GM08714 (cell line): Measurements from ENCODE around the gene CPM.

Experiments used
- H3K4me3 ChIP-seq: fragments of 200-500 bp; sonication (Bioruptor generic); 2 replicates; pipeline ENCODE4 v1.5.1; 2014; ENCODE audit warnings: mild to moderate bottlenecking, low read length, inconsistent platforms
- ZNF274 ChIP-seq: IDR thresholded peaks from 2 replicates; pipeline ENCODE4 v1.6.1; 2012; ENCODE audit warnings: mild to moderate bottlenecking, low read depth, low read length

The CPM gene

GRCh38 chr12:68885381-68885780 lies 47.6 kb downstream of the CPM start:
- TF ChIP-seq ZNF274 = no peak
- no peak overlapping the region for H3K4me3 ChIP-seq

DNA sequence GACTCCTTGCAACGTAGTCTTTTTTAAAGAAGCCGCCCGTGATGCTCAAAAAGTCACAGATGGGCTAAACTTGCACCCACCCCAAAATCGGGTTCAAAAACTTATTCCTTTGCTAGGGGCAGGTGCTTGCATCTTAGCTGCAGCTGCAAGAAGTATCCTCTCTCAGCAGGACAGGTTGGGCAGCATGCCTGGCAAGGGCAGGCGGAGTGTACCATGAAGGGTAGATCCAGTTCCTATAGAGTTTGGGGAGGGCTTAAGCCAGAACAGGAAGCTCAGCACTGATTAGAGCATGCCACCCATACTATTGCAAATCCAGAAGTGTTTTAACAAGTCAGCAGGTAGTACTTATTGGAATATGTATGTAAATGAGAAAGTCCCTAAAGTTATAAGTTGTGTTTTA lies 48.7 kb downstream of the CPM start:
- no peak for TF ChIP-seq ZNF274
- H3K4me3 ChIP-seq = no peak overlapping the region

GRCh38 chr12:68883151-68883550 lies 49.8 kb downstream of the CPM start:
- no peak for TF ChIP-seq ZNF274
- H3K4me3 ChIP-seq = no peak overlapping the region

DNA sequence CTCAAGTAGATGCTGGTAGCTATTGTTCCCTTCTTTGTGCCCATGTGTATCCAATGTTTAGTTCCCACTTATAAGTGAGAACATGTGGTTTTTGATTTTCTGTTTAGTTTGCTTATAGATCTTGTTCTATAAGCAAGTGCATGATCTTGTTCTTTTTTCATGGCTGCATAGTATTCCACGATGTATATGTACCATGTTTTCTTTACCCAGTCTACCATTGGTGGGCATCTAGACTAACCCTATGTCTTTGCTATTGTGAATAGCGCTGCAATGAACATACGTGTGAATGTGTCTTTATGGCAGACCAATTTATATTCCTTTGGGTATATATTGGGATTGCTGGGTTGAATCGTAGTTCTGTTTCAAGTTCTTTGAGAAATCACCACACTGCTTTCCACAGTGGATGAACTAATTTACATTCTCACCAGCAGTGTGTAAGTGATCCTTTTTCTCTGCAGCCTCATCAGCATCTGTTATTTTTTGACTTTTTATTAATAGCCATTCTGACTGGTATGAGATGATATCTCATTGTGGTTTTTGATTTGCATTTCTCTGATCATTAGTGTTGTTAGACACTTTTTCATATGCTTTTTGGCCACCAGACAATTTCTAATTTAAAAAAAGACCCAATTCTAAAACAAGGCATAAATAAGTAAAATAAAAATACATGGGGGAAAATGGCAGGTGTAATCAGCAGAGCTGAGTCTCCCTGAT lies 50.6 kb downstream of the CPM start:
- H3K4me3 ChIP-seq = no peak overlapping the region
- TF ChIP-seq ZNF274 = no peak

DNA sequence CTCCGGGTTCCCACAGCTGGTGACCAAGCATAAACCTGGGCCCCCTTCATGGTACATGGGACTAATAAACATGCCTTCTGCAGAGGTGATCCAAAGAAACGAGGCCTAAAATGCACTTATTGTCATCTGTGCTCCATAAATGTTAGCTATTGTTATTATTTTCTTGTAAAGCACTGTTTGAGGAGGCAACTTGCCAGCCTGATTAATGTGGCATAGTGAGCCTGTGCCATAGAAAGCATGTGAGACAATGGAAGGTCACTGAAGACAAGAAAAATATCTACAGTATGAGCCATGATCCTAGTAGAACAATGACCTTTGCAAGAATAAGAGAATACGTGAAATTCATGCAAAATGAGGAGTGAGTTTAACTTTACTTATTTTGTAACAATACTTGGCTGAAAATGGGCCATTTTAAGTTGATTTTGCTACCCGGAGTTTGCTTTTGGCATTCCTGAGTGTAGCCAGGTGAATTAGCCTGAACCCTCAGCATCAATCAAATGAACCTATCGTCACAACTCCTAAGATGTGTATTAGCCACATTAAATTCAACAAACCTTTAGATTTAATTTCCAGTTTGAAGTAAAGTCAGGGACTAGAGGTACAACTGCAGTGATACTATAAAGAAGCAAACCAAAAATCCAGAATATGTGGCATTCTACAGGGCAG lies 52.2 kb downstream of the CPM start:
- no peak for TF ChIP-seq ZNF274
- H3K4me3 ChIP-seq = no peak overlapping the region

GRCh38 chr12:68878846-68879245 lies 54.1 kb downstream of the CPM start:
- TF ChIP-seq ZNF274 = no peak
- no peak overlapping the region for H3K4me3 ChIP-seq

GRCh38 chr12:68878283-68878682 lies 54.7 kb downstream of the CPM start:
- no peak for TF ChIP-seq ZNF274
- no peak overlapping the region for H3K4me3 ChIP-seq

DNA sequence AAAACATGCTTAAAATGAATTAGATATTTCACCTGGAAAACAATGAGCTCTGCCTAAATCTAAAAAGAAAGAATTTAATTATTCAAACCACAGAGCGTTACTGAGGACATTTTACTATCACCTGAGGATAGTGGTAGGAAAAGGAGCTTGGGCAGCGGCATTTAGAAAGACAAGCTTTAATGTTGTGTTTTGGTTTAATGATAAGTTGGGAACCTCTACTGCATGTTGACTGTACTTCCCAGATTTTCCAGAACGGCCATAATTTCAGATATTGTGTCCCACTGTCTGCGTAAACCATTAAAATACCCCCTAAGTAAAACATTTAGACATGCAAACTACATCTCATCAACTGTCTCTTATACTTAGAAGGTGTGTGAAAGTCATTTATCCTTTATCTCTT lies 55.4 kb downstream of the CPM start:
- no peak overlapping the region for H3K4me3 ChIP-seq
- no peak for TF ChIP-seq ZNF274

- no peak for TF ChIP-seq ZNF274
- no peak overlapping the region for H3K4me3 ChIP-seq
These were observed 56.5 kb downstream of the CPM start for GRCh38 chr12:68876461-68876860.

DNA sequence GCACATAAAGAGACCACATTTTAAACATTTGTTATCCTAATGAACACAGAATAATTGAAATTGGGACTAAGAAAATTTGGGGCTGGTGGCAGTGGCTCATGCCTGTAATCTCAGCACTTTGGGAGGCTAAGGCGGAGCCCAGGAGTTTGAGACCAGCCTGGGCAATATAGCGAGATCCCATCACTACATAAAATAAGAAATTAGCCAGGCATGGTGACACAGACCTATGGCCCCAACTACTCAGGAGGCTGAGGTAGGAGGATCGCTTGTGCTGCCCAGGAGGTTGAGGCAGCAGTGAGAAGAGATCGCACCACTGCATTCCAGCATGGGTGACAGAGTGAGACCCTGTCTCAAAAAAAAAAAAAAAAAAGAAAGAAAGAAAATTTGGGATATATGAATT lies 59.7 kb downstream of the CPM start:
- TF ChIP-seq ZNF274 = no peak

DNA sequence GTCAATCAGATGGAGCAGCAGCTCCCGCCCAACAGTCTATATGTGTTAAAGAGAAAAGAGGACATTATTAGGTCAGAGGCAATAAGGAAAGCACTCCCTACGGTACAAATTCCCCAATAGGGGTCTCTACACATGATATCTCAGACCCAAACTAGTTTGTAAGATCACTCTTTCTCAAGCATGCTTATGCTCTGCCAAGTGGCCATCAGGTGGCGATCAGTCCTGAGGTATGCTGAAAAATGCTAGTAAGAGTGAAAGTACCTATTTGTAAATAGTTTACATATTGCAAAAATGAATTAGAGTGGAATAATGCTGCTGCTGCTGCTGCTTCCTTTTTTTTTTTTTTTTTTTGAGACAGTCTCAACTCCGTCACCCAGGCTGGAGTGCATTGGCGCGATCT lies 61.0 kb downstream of the CPM start:
- H3K4me3 ChIP-seq = no peak overlapping the region
- no peak for TF ChIP-seq ZNF274

More for the DNA sequence above, 59.7 kb downstream of the CPM start:
- H3K4me3 ChIP-seq = no peak overlapping the region

DNA sequence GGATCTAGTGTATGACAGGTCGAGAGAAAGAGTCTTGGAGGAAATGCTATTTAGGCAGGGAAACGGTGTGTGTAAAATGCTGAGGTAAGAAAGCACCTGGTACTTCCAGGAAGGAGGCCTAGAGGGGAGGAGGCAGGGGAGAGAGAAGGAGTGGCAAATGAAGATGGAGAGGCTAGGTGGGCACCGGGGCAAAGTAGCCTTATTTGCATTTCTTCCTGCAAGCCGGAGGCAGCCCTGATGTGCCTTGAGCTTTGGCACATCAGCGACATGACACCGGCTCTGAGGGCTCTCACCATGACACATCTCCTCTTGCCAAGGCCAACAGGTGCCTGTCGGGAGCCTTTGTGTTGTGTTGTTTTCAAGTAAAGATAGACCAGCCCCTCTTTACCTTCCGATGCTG lies 61.6 kb downstream of the CPM start:
- no peak for TF ChIP-seq ZNF274

DNA sequence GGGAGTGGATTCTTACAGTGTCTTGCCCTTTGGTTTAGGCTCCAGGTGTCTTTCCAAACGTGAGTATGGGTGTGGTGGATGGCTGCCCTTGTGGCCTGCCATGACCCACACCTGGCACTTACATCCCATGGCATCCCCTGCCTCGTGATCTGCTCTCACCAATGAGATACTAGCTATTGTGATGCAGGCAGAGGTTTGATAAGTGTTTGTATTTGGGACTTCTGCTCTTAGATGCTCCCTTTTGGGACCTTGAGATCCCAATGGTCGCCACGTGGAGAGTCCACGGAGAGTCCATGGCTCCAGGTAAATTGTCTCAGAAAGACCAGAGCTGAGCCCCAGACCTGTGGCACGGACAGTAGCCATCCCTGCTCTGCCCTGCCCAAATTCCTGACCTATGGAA lies 62.5 kb downstream of the CPM start:
- H3K4me3 ChIP-seq = no peak overlapping the region
- no peak for TF ChIP-seq ZNF274

More for the DNA sequence above, 61.6 kb downstream of the CPM start:
- H3K4me3 ChIP-seq = no peak overlapping the region

GRCh38 chr12:68870011-68870410 lies 63.0 kb downstream of the CPM start:
- no peak overlapping the region for H3K4me3 ChIP-seq
- TF ChIP-seq ZNF274 = no peak

DNA sequence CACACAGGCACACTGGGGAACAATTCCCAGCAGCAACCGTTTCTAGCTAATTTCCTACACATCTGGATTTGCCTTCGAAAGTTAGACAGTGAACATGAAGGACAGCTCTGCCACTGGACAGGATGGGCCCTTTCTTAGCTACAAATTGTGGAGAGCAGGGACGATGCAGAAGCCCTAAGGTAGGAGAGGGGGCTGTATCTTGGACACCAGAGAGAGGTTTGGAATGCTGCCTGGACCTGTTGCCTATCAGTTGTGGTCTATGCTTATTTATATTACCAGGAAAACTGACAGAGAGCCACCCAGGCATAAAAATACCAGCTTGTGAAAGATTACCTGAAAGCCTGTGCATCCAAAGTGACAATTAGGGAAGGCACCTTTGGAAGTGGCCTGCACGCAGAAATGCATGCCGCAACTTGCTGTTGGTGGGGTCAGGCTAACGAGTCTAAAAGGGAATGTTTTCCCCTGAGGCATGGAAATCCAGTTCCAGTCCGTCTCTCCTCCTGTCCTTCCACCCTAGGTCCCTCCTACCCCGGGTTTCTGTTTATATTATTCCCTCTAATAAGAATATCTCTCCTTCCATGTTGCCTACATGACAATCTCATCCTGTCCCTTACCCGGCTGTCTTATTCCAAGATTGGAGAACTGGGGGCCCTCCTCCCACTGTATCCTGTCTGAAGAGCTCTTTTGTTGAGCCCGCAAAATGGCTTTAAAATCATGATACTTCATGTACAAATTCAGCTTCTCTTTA lies 64.8 kb downstream of the CPM start:
- TF ChIP-seq ZNF274 = no peak
- H3K4me3 ChIP-seq = no peak overlapping the region
